ENCODE measurements around the gene METTL16.
"Not testable (repeated sequence)": the region's sequence is repeated elsewhere in the genome, so short reads cannot be mapped to it uniquely, and the experiment has no call there.

The METTL16 gene

DNA sequence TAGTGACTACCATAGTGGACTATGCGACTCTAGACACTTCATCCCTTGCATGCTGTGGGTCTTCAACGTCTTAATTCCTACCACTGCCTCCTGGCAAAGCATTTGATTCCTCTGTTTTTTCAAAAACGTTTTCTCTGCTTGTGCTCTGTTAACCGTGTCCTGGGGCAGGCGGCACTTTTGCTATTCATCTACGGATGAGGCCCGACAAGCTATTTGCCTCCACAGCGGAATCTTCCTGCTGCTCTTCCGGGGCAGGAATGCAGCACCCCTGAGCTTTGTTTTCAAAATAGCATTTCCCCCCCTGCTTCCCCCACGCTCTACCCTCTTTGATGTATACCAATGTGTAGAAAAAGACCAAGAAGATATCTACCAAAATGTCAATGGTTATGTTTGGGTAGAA is 39.8 kb upstream of the METTL16 start:
- Histone ChIP-seq H3F3A (ENCODE audit: insufficient read depth, low read length) (no peaks in the 10 kb centered on the region), H2AFZ (ENCODE audit: low read length) (no peak overlapping the region), H4K20me1 (ENCODE audit: insufficient read depth, low read length) (no peaks in the 10 kb centered on the region), H3K9me3 (ENCODE audit: low read length) (0 out of 2 replicates have a peak, but pooled peaks cover under 1% of the 10 kb centered on the region), H3K27me3 (ENCODE audit: insufficient read depth, low read length) (no peaks in the 10 kb centered on the region), H3K4me2 (ENCODE audit: low read length) (no peak overlapping the region), H3K79me2 (ENCODE audit: insufficient read depth, low read length) (no peaks in the 10 kb centered on the region), H3K9ac (ENCODE audit: low read length) (no peak overlapping the region), H3K9me2 (ENCODE audit: low read depth, low read length) (no peaks in the 10 kb centered on the region), H3K36me3 (ENCODE audit: insufficient read depth, low read length) (no peaks in the 10 kb centered on the region; the same call in 1 of the 2 replicates), H3K4me1 (ENCODE audit: insufficient read depth, low read length, severe bottlenecking) (no peaks in the 10 kb centered on the region), H3K4me3 (ENCODE audit: low read depth, low read length, poor library complexity, severe bottlenecking) (no peak overlapping the region), H3K27ac (ENCODE audit: low read depth, low read length, poor library complexity, severe bottlenecking) (no peak overlapping the region)
- TF ChIP-seq, protein P1, sequence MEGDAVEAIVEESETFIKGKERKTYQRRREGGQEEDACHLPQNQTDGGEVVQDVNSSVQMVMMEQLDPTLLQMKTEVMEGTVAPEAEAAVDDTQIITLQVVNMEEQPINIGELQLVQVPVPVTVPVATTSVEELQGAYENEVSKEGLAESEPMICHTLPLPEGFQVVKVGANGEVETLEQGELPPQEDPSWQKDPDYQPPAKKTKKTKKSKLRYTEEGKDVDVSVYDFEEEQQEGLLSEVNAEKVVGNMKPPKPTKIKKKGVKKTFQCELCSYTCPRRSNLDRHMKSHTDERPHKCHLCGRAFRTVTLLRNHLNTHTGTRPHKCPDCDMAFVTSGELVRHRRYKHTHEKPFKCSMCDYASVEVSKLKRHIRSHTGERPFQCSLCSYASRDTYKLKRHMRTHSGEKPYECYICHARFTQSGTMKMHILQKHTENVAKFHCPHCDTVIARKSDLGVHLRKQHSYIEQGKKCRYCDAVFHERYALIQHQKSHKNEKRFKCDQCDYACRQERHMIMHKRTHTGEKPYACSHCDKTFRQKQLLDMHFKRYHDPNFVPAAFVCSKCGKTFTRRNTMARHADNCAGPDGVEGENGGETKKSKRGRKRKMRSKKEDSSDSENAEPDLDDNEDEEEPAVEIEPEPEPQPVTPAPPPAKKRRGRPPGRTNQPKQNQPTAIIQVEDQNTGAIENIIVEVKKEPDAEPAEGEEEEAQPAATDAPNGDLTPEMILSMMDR (IDR thresholded peaks at IDR 0.05; ENCODE audit: low read length), result no peak
- TF ChIP-seq EZH2 (IDR thresholded peaks at IDR 0.05; ENCODE audit: borderline replicate concordance, low read length), result no peak

DNA sequence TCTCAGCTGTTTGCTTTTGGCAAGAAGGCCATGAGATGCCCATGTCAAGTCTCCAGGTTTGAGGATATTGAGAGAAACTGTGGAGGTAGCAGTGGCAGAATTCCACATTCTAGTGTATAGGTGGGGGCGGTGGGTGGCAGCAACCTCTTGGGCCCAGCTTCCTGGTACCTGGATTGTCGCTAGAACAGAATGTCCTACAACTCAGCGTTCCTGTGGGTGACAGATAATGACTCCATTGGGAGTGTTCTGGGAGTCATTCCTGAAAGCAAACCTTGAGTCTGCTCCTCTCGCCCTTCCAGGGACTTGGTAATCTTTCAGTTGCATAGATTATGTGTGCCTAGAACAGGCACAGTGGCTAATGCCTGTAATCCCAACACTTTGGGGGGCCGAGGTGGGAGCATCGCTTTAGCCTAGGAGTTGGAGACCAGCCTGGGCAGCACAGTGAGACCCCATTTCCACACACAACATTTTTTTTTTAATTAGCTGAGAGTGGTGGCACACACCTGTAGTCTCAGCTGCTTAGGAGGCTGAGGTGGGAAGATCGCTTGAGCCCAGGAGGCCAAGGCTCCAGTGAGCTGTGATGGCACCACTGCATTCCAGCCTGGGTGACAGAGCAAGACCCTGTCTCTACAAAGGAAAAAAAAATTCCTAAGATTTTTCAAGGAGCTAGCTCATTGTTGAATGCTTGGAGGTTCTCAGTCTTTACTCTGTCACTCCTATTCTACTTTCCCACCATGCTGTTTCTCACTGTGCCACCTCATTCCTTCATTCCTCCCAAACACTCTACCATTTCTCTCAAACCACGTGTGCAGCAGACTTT is 37.9 kb upstream of the METTL16 start:
- Histone ChIP-seq H3K4me1 (ENCODE audit: insufficient read depth, low read length, severe bottlenecking) (no peaks in the 10 kb centered on the region), H3K36me3 (ENCODE audit: insufficient read depth, low read length) (no peaks in the 10 kb centered on the region), H3K9me2 (ENCODE audit: low read depth, low read length) (no peaks in the 10 kb centered on the region), H3F3A (ENCODE audit: insufficient read depth, low read length) (no peaks in the 10 kb centered on the region), H2AFZ (ENCODE audit: low read length) (no peak overlapping the region), H4K20me1 (ENCODE audit: insufficient read depth, low read length) (no peaks in the 10 kb centered on the region), H3K27ac (ENCODE audit: low read depth, low read length, poor library complexity, severe bottlenecking) (no peak overlapping the region), H3K27me3 (ENCODE audit: insufficient read depth, low read length) (no peaks in the 10 kb centered on the region), H3K79me2 (ENCODE audit: insufficient read depth, low read length) (no peaks in the 10 kb centered on the region), H3K9ac (ENCODE audit: low read length) (no peak overlapping the region), H3K4me3 (ENCODE audit: low read depth, low read length, poor library complexity, severe bottlenecking) (no peak overlapping the region), H3K4me2 (ENCODE audit: low read length) (no peak overlapping the region), H3K9me3 (ENCODE audit: low read length) (no peaks in the 10 kb centered on the region)
- no peak for TF ChIP-seq EZH2 (IDR thresholded peaks at IDR 0.05; ENCODE audit: borderline replicate concordance, low read length)
- TF ChIP-seq, protein P1 (IDR thresholded peaks at IDR 0.05; ENCODE audit: low read length), result no peak

DNA sequence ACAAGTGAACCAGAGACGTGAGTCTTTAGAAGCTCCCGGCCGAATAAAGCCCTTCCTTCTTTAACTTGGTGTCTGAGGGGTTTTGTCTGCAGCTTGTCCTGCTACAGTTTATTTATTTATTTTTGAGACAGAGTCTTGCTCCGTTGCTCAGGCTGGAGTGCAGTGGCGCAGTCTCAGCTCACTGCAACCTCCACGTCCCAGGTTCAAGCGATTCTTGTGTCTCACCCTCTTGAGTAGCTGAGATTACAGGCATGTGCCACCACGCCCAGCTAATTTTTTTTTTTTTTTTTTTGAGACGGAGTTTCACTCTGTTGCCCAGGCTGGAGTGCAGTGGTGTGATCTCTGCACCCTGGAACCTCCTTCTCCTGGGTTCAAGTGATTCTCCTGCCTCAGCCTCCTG is 36.3 kb upstream of the METTL16 start:
- not testable (repeated sequence) for H3K4me2 ChIP-seq (ENCODE audit: low read length); H3K9ac ChIP-seq (ENCODE audit: low read length); H2AFZ ChIP-seq (ENCODE audit: low read length)

DNA sequence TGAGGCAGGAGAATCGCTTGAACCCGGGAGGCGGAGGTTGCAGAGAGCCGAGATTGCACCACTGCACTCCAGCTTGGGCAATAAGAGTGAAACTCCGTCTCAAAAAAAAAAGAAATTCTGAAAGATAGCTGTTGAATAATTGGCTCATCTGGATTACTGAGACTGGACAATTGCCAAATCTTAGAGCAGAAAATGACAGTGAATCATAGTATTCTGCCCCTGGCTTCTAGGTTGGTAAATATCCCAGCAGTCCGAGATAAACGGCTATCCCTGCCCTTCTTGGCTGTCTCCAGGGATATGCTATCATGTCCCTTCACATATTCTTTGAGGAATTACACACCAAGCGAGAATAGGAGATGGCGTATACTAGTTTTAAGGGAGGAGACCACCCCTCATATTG is 35.5 kb upstream of the METTL16 start:
- Histone ChIP-seq H3K27me3 (ENCODE audit: insufficient read depth, low read length) (no peaks in the 10 kb centered on the region), H3K36me3 (ENCODE audit: insufficient read depth, low read length) (no peaks in the 10 kb centered on the region), H2AFZ (ENCODE audit: low read length) (no peak overlapping the region), H3K4me1 (ENCODE audit: insufficient read depth, low read length, severe bottlenecking) (peaks cover 18% of the 10 kb centered on the region), H3K9me2 (ENCODE audit: low read depth, low read length) (no peaks in the 10 kb centered on the region), H3K9ac (ENCODE audit: low read length) (no peak overlapping the region), H4K20me1 (ENCODE audit: insufficient read depth, low read length) (no peaks in the 10 kb centered on the region), H3K9me3 (ENCODE audit: low read length) (no peaks in the 10 kb centered on the region), H3K27ac (ENCODE audit: low read depth, low read length, poor library complexity, severe bottlenecking) (no peak overlapping the region), H3K4me2 (ENCODE audit: low read length) (no peak overlapping the region), H3K4me3 (ENCODE audit: low read depth, low read length, poor library complexity, severe bottlenecking) (no peak overlapping the region), H3K79me2 (ENCODE audit: insufficient read depth, low read length) (no peaks in the 10 kb centered on the region), H3F3A (ENCODE audit: insufficient read depth, low read length) (no peaks in the 10 kb centered on the region)
- TF ChIP-seq, protein P1 (IDR thresholded peaks at IDR 0.05; ENCODE audit: low read length), result no peak
- TF ChIP-seq EZH2 (IDR thresholded peaks at IDR 0.05; ENCODE audit: borderline replicate concordance, low read length), result no peak

More for the DNA sequence above, 36.3 kb upstream of the METTL16 start:
- H3K9me2 ChIP-seq (ENCODE audit: low read depth, low read length); H3K36me3 ChIP-seq (ENCODE audit: insufficient read depth, low read length); H3K4me1 ChIP-seq (ENCODE audit: insufficient read depth, low read length, severe bottlenecking); H3F3A ChIP-seq (ENCODE audit: insufficient read depth, low read length); H3K4me3 ChIP-seq (ENCODE audit: low read depth, low read length, poor library complexity, severe bottlenecking); H4K20me1 ChIP-seq (ENCODE audit: insufficient read depth, low read length); H3K9me3 ChIP-seq (ENCODE audit: low read length); H3K79me2 ChIP-seq (ENCODE audit: insufficient read depth, low read length); H3K27me3 ChIP-seq (ENCODE audit: insufficient read depth, low read length); H3K27ac ChIP-seq (ENCODE audit: low read depth, low read length, poor library complexity, severe bottlenecking): not testable (repeated sequence)

All from OCI-LY1 (cell line).